Mesenchymal stem cell (in vitro differentiated cells and primary cell): ENCODE results near the gene AKAP9.
"Not testable (repeated sequence)": the region's sequence is repeated elsewhere in the genome, so short reads cannot be mapped to it uniquely, and the experiment has no call there.

ENCODE experiments used
- DNase-seq: peaks from one replicate; pipeline ENCODE4 v3.0.0-alpha.2; 2013
- H2AFZ ChIP-seq: one replicate; pipeline ENCODE4 v1.6.1; 2013; ENCODE audit warnings: low read depth, mild to moderate bottlenecking, control low read depth, inconsistent platforms, low read length, moderate library complexity
- H2AK5ac ChIP-seq: 2 replicates; pipeline ENCODE4 v1.6.1; 2013; ENCODE audit warnings: low read length, moderate library complexity, mild to moderate bottlenecking, inconsistent platforms; ENCODE audit not compliant: severe bottlenecking
- H2BK120ac ChIP-seq: one replicate; pipeline ENCODE4 v1.6.1; 2013; ENCODE audit warnings: low read depth, mild to moderate bottlenecking, inconsistent platforms, low read length, moderate library complexity
- H2BK12ac ChIP-seq, 2 experiments: one replicate each; pipeline ENCODE4 v1.6.1; 2013; ENCODE audit warnings: inconsistent platforms in 2 of 2, low read length in 2 of 2, mild to moderate bottlenecking in 2 of 2, moderate library complexity in 2 of 2, control low read depth in 1 of 2
- H2BK15ac ChIP-seq: one replicate; pipeline ENCODE4 v1.6.1; 2013; ENCODE audit warnings: mild to moderate bottlenecking, low read depth, inconsistent platforms; ENCODE audit not compliant: poor library complexity, severe bottlenecking
- H2BK5ac ChIP-seq: 2 replicates; pipeline ENCODE4 v1.6.1; 2013; ENCODE audit warnings: low read depth, mild to moderate bottlenecking, low read length, control low read depth, inconsistent platforms; ENCODE audit not compliant: poor library complexity, severe bottlenecking
- H3K14ac ChIP-seq, 2 experiments: one replicate each; pipeline ENCODE4 v1.6.1; 2013; ENCODE audit warnings: inconsistent platforms in 2 of 2, low read length in 2 of 2, control low read depth in 1 of 2, mild to moderate bottlenecking in 1 of 2, moderate library complexity in 1 of 2
- H3K18ac ChIP-seq, 2 experiments: one replicate each; pipeline ENCODE4 v1.6.1; 2013; ENCODE audit warnings: inconsistent platforms in 2 of 2, low read length in 2 of 2, control low read depth in 1 of 2, low read depth in 1 of 2, mild to moderate bottlenecking in 1 of 2
- H3K23ac ChIP-seq, 2 experiments: one replicate each; pipeline ENCODE4 v1.6.1; 2013; ENCODE audit warnings: inconsistent platforms in 2 of 2, low read length in 2 of 2, mild to moderate bottlenecking in 2 of 2, moderate library complexity in 2 of 2, control low read depth in 1 of 2
- H3K27ac ChIP-seq: 2 replicates; pipeline ENCODE4 v1.5.1; 2013; ENCODE audit warnings: mild to moderate bottlenecking, moderate library complexity, low read length, control low read depth, inconsistent platforms; ENCODE audit not compliant: poor library complexity, severe bottlenecking
- H3K27me3 ChIP-seq, 2 experiments: 2 replicates each; pipeline versions ENCODE4 v1.6.1 to v1.7.0; 2013; ENCODE audit warnings: low read length in 2 of 2, mild to moderate bottlenecking in 2 of 2, moderate library complexity in 2 of 2, control low read depth in 1 of 2, inconsistent platforms in 1 of 2; ENCODE audit not compliant: control insufficient read depth in 1 of 2, insufficient read depth in 1 of 2
- H3K36me3 ChIP-seq, 2 experiments: 2 replicates each; pipeline versions ENCODE4 v1.6.1 to v1.7.0; 2013; ENCODE audit warnings: low read length in 2 of 2, control low read depth in 1 of 2, inconsistent platforms in 1 of 2, low read depth in 1 of 2, mild to moderate bottlenecking in 1 of 2; ENCODE audit not compliant: insufficient read depth in 2 of 2, control insufficient read depth in 1 of 2
- H3K4ac ChIP-seq, 2 experiments: one replicate each; pipeline ENCODE4 v1.6.1; 2013; ENCODE audit warnings: inconsistent platforms in 2 of 2, low read length in 2 of 2, mild to moderate bottlenecking in 2 of 2, moderate library complexity in 2 of 2, control low read depth in 1 of 2, low read depth in 1 of 2
- H3K4me1 ChIP-seq: 2 replicates; pipeline ENCODE4 v1.6.1; 2013; ENCODE audit warnings: low read depth, low read length, control low read depth; ENCODE audit not compliant: control insufficient read depth, insufficient read depth
- H3K4me2 ChIP-seq: 2 replicates; pipeline ENCODE4 v1.6.1; 2013; ENCODE audit warnings: low read length, mild to moderate bottlenecking, inconsistent platforms; ENCODE audit not compliant: poor library complexity, severe bottlenecking
- H3K4me3 ChIP-seq, 2 experiments: 2 replicates each; pipeline versions ENCODE4 v1.5.1 to v1.7.0; 2013; ENCODE audit warnings: low read length in 2 of 2, mild to moderate bottlenecking in 2 of 2, control low read depth in 1 of 2, low read depth in 1 of 2; ENCODE audit not compliant: insufficient read depth in 1 of 2
- H3K79me1 ChIP-seq: replicated peaks from 2 replicates; pipeline ENCODE4 v1.6.1; 2013; ENCODE audit warnings: mild to moderate bottlenecking, control low read depth, low read length, inconsistent platforms; ENCODE audit not compliant: poor library complexity, severe bottlenecking
- H3K9ac ChIP-seq: 2 replicates; pipeline ENCODE4 v1.7.0; 2013; ENCODE audit warnings: mild to moderate bottlenecking, low read length, moderate library complexity
- H3K9me3 ChIP-seq: 2 replicates; pipeline ENCODE4 v1.7.0; 2013; ENCODE audit warnings: mild to moderate bottlenecking, low read length; ENCODE audit not compliant: control insufficient read depth
- H4K8ac ChIP-seq: one replicate; pipeline ENCODE4 v1.6.1; 2013; ENCODE audit warnings: inconsistent platforms, mild to moderate bottlenecking, low read length, moderate library complexity
- H4K91ac ChIP-seq: one replicate; pipeline ENCODE4 v1.6.1; 2013; ENCODE audit warnings: mild to moderate bottlenecking, low read length, inconsistent platforms
- WGBS: methylation state at CpG from one replicate; pipeline ENCODE4 v1.1.7; 2013; ENCODE audit warnings: mixed read lengths; 5-methylcytosine and 5-hydroxymethylcytosine counted together

The AKAP9 gene

DNA sequence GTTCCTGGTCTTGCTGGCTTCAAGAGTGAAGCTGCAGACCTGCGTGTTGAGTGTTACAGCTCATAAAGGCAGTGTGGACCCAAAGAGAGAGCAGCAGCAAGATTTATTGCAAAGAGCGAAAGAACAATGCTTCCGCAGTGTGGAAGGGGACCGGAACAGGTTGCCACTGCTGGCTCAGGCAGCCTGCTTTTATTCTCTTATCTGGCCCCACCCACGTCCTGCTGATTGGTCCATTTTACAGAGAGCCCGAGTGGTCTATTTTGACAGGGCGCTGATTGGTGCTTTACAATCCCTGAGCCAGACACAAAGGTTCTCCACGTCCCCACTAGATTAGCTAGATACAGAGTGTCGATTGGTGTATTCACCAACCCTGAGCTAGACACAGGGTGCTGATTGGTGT, 202.1 kb downstream of the AKAP9 start:
- not testable (repeated sequence) for H3K23ac ChIP-seq, H3K27ac ChIP-seq, H2AK5ac ChIP-seq, H3K4ac ChIP-seq, H2BK120ac ChIP-seq, H3K14ac ChIP-seq, H4K91ac ChIP-seq, DNase-seq, H4K8ac ChIP-seq, H3K27me3 ChIP-seq, H3K36me3 ChIP-seq, H3K79me1 ChIP-seq, H3K9ac ChIP-seq, H2BK12ac ChIP-seq, H3K4me2 ChIP-seq, H3K9me3 ChIP-seq, H3K4me1 ChIP-seq, H3K4me3 ChIP-seq, H2BK15ac ChIP-seq, H3K18ac ChIP-seq, H2AFZ ChIP-seq, H2BK5ac ChIP-seq
- WGBS = 98% methylated on average over 9 of the region's 9 CpGs

DNA sequence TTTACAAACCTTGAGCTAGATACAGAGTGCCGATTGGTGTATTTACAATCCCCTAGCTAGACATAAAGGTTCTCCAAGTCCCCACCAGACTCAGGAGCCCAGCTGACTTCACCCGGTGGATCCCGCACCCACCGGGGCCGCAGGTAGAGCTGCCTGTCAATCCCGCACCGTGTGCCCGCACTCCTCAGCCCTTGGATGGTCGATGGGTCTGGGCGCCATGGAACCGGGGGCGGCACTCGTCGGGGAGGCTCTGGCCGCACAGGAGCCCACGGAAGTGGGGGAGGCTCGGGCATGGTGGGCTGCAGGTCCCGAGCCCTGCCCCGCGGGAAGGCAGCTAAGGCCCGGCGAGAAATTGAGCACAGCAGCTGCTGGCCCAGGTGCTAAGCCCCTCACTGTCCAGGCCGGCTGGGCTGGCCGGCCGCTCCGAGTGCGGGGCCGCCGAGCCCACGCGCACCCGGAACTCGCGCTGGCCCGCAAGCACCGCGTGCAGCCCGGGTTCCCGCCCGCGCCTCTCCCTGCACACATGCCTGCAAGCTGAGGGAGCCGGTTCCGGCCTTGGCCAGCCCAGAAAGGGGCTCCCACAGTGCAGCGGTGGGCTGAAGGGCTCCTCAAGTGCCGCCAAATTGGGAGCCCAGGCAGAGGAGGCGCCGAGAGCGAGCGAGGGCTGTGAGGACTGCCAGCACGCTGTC, 202.7 kb downstream of the AKAP9 start:
- H3K36me3 ChIP-seq, H2BK15ac ChIP-seq, H3K9me3 ChIP-seq, H2AK5ac ChIP-seq, H2BK120ac ChIP-seq, H3K18ac ChIP-seq, H4K8ac ChIP-seq, H3K4me3 ChIP-seq, H4K91ac ChIP-seq, H3K27me3 ChIP-seq, H3K9ac ChIP-seq, H2BK12ac ChIP-seq, H3K4me1 ChIP-seq, H3K23ac ChIP-seq, H3K4ac ChIP-seq, H3K27ac ChIP-seq, H2AFZ ChIP-seq, H3K14ac ChIP-seq, DNase-seq, H3K79me1 ChIP-seq, H2BK5ac ChIP-seq, H3K4me2 ChIP-seq: not testable (repeated sequence)
- 95% methylated on average over 45 of the region's 50 CpGs for WGBS

DNA sequence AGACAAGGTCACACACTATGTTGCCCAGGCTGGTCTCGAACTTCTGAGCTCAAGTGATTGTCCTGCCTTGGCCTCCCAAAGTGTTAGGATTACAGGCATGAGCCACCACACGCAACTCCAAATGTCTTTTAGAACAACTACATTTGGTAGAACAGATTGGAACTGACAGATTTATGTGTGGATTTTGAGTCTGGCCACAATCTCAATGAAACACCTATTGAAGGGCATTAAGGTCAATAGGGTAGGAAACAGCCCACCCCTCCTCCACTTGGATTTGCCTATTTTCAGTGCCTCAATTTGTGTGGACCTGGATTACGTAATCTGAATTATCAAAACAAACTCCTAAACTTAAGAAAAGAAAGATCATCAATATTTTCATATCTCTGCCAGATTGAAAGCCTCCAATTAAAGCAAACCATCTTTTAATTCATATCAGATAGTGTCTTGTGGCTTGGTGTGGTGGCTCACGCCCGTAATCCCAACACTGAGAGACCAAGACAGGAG, 209.1 kb downstream of the AKAP9 start:
- Histone ChIP-seq H3K14ac (no peak overlapping the region), H3K9me3 (no peaks in the 10 kb centered on the region)

DNA sequence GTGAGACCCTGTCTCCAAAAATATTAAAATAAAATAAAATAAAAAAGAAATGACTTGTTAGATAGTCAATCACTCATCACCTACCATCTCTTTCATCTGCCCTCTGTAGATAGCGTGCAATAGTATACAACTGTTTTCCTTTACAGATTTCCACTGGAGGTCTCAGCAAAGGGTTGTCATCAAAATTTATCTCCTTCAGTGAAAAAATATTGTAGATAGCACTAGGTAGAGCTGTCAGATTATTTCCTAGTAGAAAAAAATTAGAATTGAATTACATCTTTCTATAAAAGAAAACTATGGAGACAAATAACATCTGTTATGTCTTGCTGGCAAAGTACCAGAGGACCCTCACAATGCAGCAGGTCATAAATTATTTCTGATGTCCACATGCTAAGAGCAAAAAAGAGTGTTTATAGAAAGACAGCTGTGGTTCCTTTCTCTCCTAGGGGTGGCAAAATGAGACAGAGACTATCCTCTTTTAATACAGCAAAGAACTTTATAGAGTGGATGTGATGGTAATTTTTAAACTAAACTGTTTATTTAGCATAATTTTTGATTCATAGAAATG, 209.9 kb downstream of the AKAP9 start:
- Histone ChIP-seq H3K4ac (no peak overlapping the region), H4K91ac (no peak overlapping the region), H2BK15ac (no peak overlapping the region), H3K4me1 (no peaks in the 10 kb centered on the region), H2AFZ (no peak overlapping the region), H3K14ac (no peak overlapping the region), H2AK5ac (no peak overlapping the region), H3K27ac (no peak overlapping the region), H3K4me3 (no peak overlapping the region), H3K18ac (no peak overlapping the region), H3K79me1 (no peaks in the 10 kb centered on the region), H3K4me2 (no peak overlapping the region), H2BK120ac (no peak overlapping the region), H3K9me3 (no peaks in the 10 kb centered on the region), H3K36me3 (no peaks in the 10 kb centered on the region), H4K8ac (no peak overlapping the region), H3K27me3 (no peaks in the 10 kb centered on the region), H2BK5ac (no peak overlapping the region), H3K9ac (no peak overlapping the region), H2BK12ac (no peak overlapping the region), H3K23ac (no peak overlapping the region)
- WGBS = 83% methylated on average over 1 of the region's 1 CpG
- DNase-seq = no peak

More for the DNA sequence above, 209.1 kb downstream of the AKAP9 start:
- no peak overlapping the region for H2AFZ ChIP-seq
- H3K4me1 ChIP-seq = no peaks in the 10 kb centered on the region
- H3K18ac ChIP-seq = no peak overlapping the region
- no peak overlapping the region for H2BK15ac ChIP-seq
- no peak overlapping the region for H2BK12ac ChIP-seq
- no peaks in the 10 kb centered on the region for H3K79me1 ChIP-seq
- no peak overlapping the region for H3K9ac ChIP-seq
- no peaks in the 10 kb centered on the region for H3K27me3 ChIP-seq
- no peak overlapping the region for H3K23ac ChIP-seq
- H3K27ac ChIP-seq = no peak overlapping the region
- H2AK5ac ChIP-seq = no peak overlapping the region
- 95% methylated on average over 5 of the region's 5 CpGs for WGBS
- no peak overlapping the region for H2BK120ac ChIP-seq
- no peak overlapping the region for H3K4me3 ChIP-seq
- no peak overlapping the region for H2BK5ac ChIP-seq
- no peak overlapping the region for H4K8ac ChIP-seq
- no peaks in the 10 kb centered on the region for H3K36me3 ChIP-seq
- no peak overlapping the region for H3K4ac ChIP-seq
- no peak for DNase-seq
- H4K91ac ChIP-seq = no peak overlapping the region
- H3K4me2 ChIP-seq = no peak overlapping the region
